HCT116 (cell line): Measurements from ENCODE around the gene ZBTB24. TPM values are rescaled to one million over a fixed set of nuclear protein-coding genes. Genes with fewer than 3 reads are reported as not detected.

Experiments
- ATAC-seq: fragments of 200-7000 bp; cut with Tn5 transposase; 2 replicates; pipeline ENCODE4 v1.9.1; 2020; ENCODE audit warnings: mild to moderate bottlenecking, moderate library complexity
- BruUV-seq: library from RNA; stranded (reverse); fragments of 400-500 nt; replicated peaks from 2 replicates; lab custom pipeline; 2021; lab: Mats Ljungman, UMichigan
- CTCF ChIA-PET: fragments of 300-600 bp; sonication (Branson Sonifier 250); formaldehyde crosslinking; loops from one replicate; lab custom pipeline; 2021; ENCODE audit warnings: antibody characterized with exemption; lab: Charles Lee
- POLR2A ChIA-PET: fragments of 300-600, 350-600 bp; sonication (Branson Sonifier 250); formaldehyde crosslinking; loops from one replicate; lab custom pipeline; 2021; ENCODE audit warnings: antibody characterized with exemption; lab: Charles Lee
- RAD21 ChIA-PET, 2 experiments: fragments of 300-600 bp; sonication (Branson Sonifier 250); formaldehyde crosslinking; loops; one replicate each; lab custom pipeline; 2023; ENCODE audit warnings: low total read pairs in 2 of 2; ENCODE audit not compliant: uncharacterized antibody in 2 of 2, unreplicated experiment in 2 of 2, low non-redundant PET in 1 of 2; lab: Charles Lee
- DNase-seq: peaks from one replicate; pipeline ENCODE4 v3.0.0-alpha.2; 2010; ENCODE audit warnings: low read depth, low spot score
- H2AFZ ChIP-seq: fragments of 200-600 bp; shearing (Covaris generic), sonication (generic); 2 replicates; pipeline ENCODE4 v1.6.1; 2017; ENCODE audit warnings: low read depth, mixed run types, mixed read lengths, antibody characterized with exemption, low read length; ENCODE audit not compliant: poor library complexity, severe bottlenecking
- H3K27ac ChIP-seq: 2 replicates; pipeline ENCODE4 v1.5.1; 2012; ENCODE audit warnings: low read depth, low read length
- H3K27me3 ChIP-seq: fragments of 200-600 bp; sonication (generic); 2 replicates; pipeline ENCODE4 v1.6.1; 2016; ENCODE audit warnings: mixed run types, low read length, mixed read lengths; ENCODE audit not compliant: insufficient read depth
- H3K36me3 ChIP-seq, 2 experiments: fragments of 200-500 bp in 1 of 2; fragments of 200-600 bp in 1 of 2; sonication (Bioruptor generic) in 1 of 2; sonication (generic) in 1 of 2; 2 replicates each; pipeline versions ENCODE4 v1.5.1 to v1.6.1; 2014 to 2016; ENCODE audit warnings: low read length in 2 of 2, inconsistent platforms in 1 of 2, mixed read lengths in 1 of 2, mixed run types in 1 of 2; ENCODE audit not compliant: insufficient read depth in 2 of 2, control insufficient read depth in 1 of 2
- H3K4me1 ChIP-seq, 2 experiments: fragments of 200-600 bp in 1 of 2; sonication (generic) in 1 of 2; 2 replicates each; pipeline versions ENCODE4 v1.5.1 to v1.6.1; 2012 to 2017; ENCODE audit warnings: low read length in 2 of 2, inconsistent platforms in 1 of 2, mild to moderate bottlenecking in 1 of 2, mixed read lengths in 1 of 2, mixed run types in 1 of 2, moderate library complexity in 1 of 2; ENCODE audit not compliant: insufficient read depth in 2 of 2, control insufficient read depth in 1 of 2
- H3K4me2 ChIP-seq: fragments of 200-600 bp; sonication (generic); 2 replicates; pipeline ENCODE4 v1.6.1; 2017; ENCODE audit warnings: mixed run types, low read length, mixed read lengths
- H3K4me3 ChIP-seq, 2 experiments: fragments of 200-600 bp in 1 of 2; sonication (generic) in 1 of 2; replicated peaks in 1 of 2; 2 replicates each; pipeline ENCODE4 v1.5.1; 2011 to 2016; ENCODE audit warnings: low read length in 2 of 2, control low read depth in 1 of 2, low read depth in 1 of 2, mild to moderate bottlenecking in 1 of 2, mixed read lengths in 1 of 2, mixed run types in 1 of 2
- H3K79me2 ChIP-seq: fragments of 200-600 bp; sonication (generic); 2 replicates; pipeline ENCODE4 v1.6.1; 2017; ENCODE audit warnings: mild to moderate bottlenecking, mixed run types, low read length, moderate library complexity, mixed read lengths; ENCODE audit not compliant: insufficient read depth
- H3K9ac ChIP-seq: fragments of 200-600 bp; sonication (generic); 2 replicates; pipeline ENCODE4 v1.6.1; 2016; ENCODE audit warnings: low read length, mixed read lengths
- H3K9me2 ChIP-seq: fragments of 200-600 bp; sonication (generic), shearing (Covaris generic); 2 replicates; pipeline ENCODE4 v1.6.1; 2017; ENCODE audit warnings: mixed run types, mild to moderate bottlenecking, moderate library complexity; ENCODE audit not compliant: insufficient read depth
- H3K9me3 ChIP-seq, 2 experiments: fragments of 200-500 bp in 1 of 2; fragments of 200-600 bp in 1 of 2; sonication (Bioruptor generic) in 1 of 2; sonication (generic) in 1 of 2; 2 replicates each; pipeline ENCODE4 v1.6.1; 2014 to 2017; ENCODE audit warnings: low read length in 2 of 2, mixed read lengths in 2 of 2, inconsistent platforms in 1 of 2, low read depth in 1 of 2, mild to moderate bottlenecking in 1 of 2, mixed run types in 1 of 2, moderate library complexity in 1 of 2; ENCODE audit not compliant: control insufficient read depth in 1 of 2, insufficient read depth in 1 of 2
- H4K20me1 ChIP-seq: fragments of 200-600 bp; sonication (generic), shearing (Covaris generic); 2 replicates; pipeline ENCODE4 v1.6.1; 2017; ENCODE audit warnings: mixed run types, mild to moderate bottlenecking, moderate library complexity; ENCODE audit not compliant: insufficient read depth
- CEBPB ChIP-seq: IDR thresholded peaks from 2 replicates; pipeline ENCODE4 v1.6.1; 2012; ENCODE audit warnings: low read depth
- EGR1 ChIP-seq: IDR thresholded peaks from 2 replicates; pipeline ENCODE4 v1.6.1; 2012; ENCODE audit warnings: low read depth
- ELF1 ChIP-seq: IDR thresholded peaks from 2 replicates; pipeline ENCODE4 v1.6.1; 2012; ENCODE audit warnings: low read depth, borderline replicate concordance
- EZH2 ChIP-seq: fragments of 200-600 bp; sonication (generic); IDR thresholded peaks from 2 replicates; pipeline ENCODE4 v1.6.1; 2017; ENCODE audit warnings: antibody characterized with exemption, mixed run types
- EZH2phosphoT487 ChIP-seq: fragments of 200-600 bp; IDR thresholded peaks from 2 replicates; pipeline ENCODE4 v1.6.1; 2018; ENCODE audit warnings: antibody characterized with exemption, borderline replicate concordance
- JUND ChIP-seq: IDR thresholded peaks from 2 replicates; pipeline ENCODE4 v1.6.1; 2012
- POLR2A ChIP-seq: IDR thresholded peaks from 2 replicates; pipeline ENCODE4 v1.7.0; 2011; ENCODE audit warnings: borderline replicate concordance; ENCODE audit not compliant: insufficient read depth, insufficient read length; ENCODE audit errors: extremely low read depth
- POLR2AphosphoS5 ChIP-seq: IDR thresholded peaks from 2 replicates; pipeline ENCODE4 v1.6.1; 2011; ENCODE audit warnings: mild to moderate bottlenecking, low read depth, low read length, moderate library complexity
- RAD21 ChIP-seq: IDR thresholded peaks from 2 replicates; pipeline ENCODE4 v1.6.1; 2012; ENCODE audit warnings: low read depth, mild to moderate bottlenecking
- SIN3A ChIP-seq: IDR thresholded peaks from 2 replicates; pipeline ENCODE4 v1.6.1; 2012; ENCODE audit warnings: low read depth
- SP1 ChIP-seq: IDR thresholded peaks from 2 replicates; pipeline ENCODE4 v1.6.1; 2012; ENCODE audit warnings: low read depth
- SRF ChIP-seq: IDR thresholded peaks from 2 replicates; pipeline ENCODE4 v1.6.1; 2012; ENCODE audit warnings: low read depth
- TCF7L2 ChIP-seq: IDR thresholded peaks from 2 replicates; pipeline ENCODE4 v1.7.0; 2011; ENCODE audit warnings: borderline replicate concordance, inconsistent platforms; ENCODE audit not compliant: insufficient read depth, insufficient read length; ENCODE audit errors: extremely low read depth
- ZFX ChIP-seq: fragments of 450-650 bp; IDR thresholded peaks from 2 replicates; pipeline ENCODE4 v1.6.1; 2017
- ZNF274 ChIP-seq: fragments of 200-500 bp; sonication (Bioruptor generic); IDR thresholded peaks from 2 replicates; pipeline ENCODE4 v1.6.1; 2014; ENCODE audit warnings: mild to moderate bottlenecking, low read depth, low read length, inconsistent platforms
- intact Hi-C: fragments of 100-400 bp; cut with micrococcal nuclease; formaldehyde crosslinking; loops from 2 replicates; pipeline ENCODE4 v1.10.0; 2022
- total RNA-seq: library from RNA; stranded (reverse); gene quantifications from one replicate; pipeline ENCODE4 v1.2.1, GENCODE V29; 2021; ENCODE audit not compliant: unreplicated experiment
- TF ChIP-seq, protein P1 (sequence below): IDR thresholded peaks from 2 replicates; pipeline ENCODE4 v1.6.1; 2012
- TF ChIP-seq, protein P2 (sequence below): IDR thresholded peaks from 2 replicates; pipeline ENCODE4 v1.6.1; 2012; ENCODE audit warnings: low read depth
- TF ChIP-seq, protein P3 (sequence below): IDR thresholded peaks from 2 replicates; pipeline ENCODE4 v1.6.1; 2011; ENCODE audit warnings: mild to moderate bottlenecking, low read length, moderate library complexity; ENCODE audit not compliant: insufficient replicate concordance; ENCODE audit errors: extremely low read depth
- TF ChIP-seq, protein P4 (sequence below), 3 experiments: fragments of 200-600 bp in 1 of 3; sonication (generic) in 1 of 3; IDR thresholded peaks in 2 of 3; conservative IDR thresholded peaks in 1 of 3; 2 replicates each; pipeline ENCODE4 v1.5.1; 2012 to 2017; ENCODE audit warnings: low read depth in 2 of 3, low read length in 2 of 3, antibody characterized with exemption in 1 of 3, borderline replicate concordance in 1 of 3, control low read depth in 1 of 3, mild to moderate bottlenecking in 1 of 3, mixed read lengths in 1 of 3, mixed run types in 1 of 3, moderate library complexity in 1 of 3; ENCODE audit not compliant: insufficient read depth in 1 of 3

The ZBTB24 gene
- total RNA-seq, 1 experiment from 2014 or later = 11.3 TPM

DNA sequence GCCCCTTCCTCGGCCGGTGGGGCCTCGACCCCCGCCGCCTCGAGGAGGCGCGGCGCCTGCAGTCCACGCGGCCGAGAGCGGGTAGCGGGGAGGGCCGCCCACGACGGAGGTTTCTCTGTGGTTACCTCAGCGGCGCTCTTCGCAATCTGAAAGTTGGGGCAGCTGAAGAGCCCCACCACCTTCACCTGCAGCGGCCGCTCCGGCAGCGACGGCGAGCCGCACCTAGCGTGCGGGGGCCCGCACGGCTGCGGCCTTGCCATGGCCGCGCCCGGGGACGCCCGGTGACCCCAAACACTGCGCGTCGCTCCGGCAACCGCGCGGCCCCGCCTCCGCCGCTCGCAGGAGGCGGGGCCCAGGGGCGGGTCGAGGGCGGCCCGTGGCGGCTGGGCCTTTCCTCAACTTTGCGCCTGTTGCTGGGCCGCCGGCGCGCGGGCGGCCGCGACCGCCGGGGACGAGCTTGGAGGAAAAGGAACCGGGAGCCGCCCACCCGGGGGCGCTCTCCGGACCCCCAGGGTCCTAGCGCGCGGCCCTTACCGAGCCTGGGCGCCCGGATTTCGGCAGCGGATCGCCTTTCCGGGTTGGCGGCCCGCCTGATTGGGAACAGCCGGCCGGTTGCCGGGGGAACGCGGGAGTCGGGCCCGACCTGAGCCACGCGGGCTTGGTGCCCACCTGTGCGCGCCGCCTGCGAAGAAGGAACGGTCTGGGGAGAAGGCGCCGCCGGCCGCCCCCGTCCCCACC is 42.5 kb downstream of the ZBTB24 start, which contains the start of the genes PPIL6 and SMPD2:
PPIL6 (minus strand) TSS at position 298 of the 738 bp plus-strand sequence; CDS start at position 260, 38 bp downstream.
SMPD2 (plus strand) TSS at position 394 of the 738 bp plus-strand sequence. CDS start 398 bp downstream, outside the sequence.
- CTCF ChIA-PET = interaction anchor here (1.6 to 2.2 kb wide), 3 partner anchors 12 to 253 kb away, joined by 3 to 13 read pairs (median 4); no protein-coding TSS in a partner anchor
- TF ChIP-seq JUND = no peak
- peak; percentile 69 for TF ChIP-seq POLR2AphosphoS5
- no peak; the same call in 1 of the 2 replicates for TF ChIP-seq ELF1
- no peak for TF ChIP-seq EZH2
- TF ChIP-seq SRF = no peak; the same call in 1 of the 2 replicates
- TF ChIP-seq EGR1 = peak; percentile 90
- TF ChIP-seq ZNF274 = no peak
- no peak for TF ChIP-seq POLR2A
- no peak for TF ChIP-seq TCF7L2
- peak; percentile 26; the same call in 1 of the 2 replicates for TF ChIP-seq RAD21
- TF ChIP-seq, protein P1, sequence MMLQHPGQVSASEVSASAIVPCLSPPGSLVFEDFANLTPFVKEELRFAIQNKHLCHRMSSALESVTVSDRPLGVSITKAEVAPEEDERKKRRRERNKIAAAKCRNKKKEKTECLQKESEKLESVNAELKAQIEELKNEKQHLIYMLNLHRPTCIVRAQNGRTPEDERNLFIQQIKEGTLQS = no peak
- TF ChIP-seq, protein P2, sequence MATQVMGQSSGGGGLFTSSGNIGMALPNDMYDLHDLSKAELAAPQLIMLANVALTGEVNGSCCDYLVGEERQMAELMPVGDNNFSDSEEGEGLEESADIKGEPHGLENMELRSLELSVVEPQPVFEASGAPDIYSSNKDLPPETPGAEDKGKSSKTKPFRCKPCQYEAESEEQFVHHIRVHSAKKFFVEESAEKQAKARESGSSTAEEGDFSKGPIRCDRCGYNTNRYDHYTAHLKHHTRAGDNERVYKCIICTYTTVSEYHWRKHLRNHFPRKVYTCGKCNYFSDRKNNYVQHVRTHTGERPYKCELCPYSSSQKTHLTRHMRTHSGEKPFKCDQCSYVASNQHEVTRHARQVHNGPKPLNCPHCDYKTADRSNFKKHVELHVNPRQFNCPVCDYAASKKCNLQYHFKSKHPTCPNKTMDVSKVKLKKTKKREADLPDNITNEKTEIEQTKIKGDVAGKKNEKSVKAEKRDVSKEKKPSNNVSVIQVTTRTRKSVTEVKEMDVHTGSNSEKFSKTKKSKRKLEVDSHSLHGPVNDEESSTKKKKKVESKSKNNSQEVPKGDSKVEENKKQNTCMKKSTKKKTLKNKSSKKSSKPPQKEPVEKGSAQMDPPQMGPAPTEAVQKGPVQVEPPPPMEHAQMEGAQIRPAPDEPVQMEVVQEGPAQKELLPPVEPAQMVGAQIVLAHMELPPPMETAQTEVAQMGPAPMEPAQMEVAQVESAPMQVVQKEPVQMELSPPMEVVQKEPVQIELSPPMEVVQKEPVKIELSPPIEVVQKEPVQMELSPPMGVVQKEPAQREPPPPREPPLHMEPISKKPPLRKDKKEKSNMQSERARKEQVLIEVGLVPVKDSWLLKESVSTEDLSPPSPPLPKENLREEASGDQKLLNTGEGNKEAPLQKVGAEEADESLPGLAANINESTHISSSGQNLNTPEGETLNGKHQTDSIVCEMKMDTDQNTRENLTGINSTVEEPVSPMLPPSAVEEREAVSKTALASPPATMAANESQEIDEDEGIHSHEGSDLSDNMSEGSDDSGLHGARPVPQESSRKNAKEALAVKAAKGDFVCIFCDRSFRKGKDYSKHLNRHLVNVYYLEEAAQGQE = no peak
- no peak for TF ChIP-seq CEBPB
- TF ChIP-seq, protein P3, sequence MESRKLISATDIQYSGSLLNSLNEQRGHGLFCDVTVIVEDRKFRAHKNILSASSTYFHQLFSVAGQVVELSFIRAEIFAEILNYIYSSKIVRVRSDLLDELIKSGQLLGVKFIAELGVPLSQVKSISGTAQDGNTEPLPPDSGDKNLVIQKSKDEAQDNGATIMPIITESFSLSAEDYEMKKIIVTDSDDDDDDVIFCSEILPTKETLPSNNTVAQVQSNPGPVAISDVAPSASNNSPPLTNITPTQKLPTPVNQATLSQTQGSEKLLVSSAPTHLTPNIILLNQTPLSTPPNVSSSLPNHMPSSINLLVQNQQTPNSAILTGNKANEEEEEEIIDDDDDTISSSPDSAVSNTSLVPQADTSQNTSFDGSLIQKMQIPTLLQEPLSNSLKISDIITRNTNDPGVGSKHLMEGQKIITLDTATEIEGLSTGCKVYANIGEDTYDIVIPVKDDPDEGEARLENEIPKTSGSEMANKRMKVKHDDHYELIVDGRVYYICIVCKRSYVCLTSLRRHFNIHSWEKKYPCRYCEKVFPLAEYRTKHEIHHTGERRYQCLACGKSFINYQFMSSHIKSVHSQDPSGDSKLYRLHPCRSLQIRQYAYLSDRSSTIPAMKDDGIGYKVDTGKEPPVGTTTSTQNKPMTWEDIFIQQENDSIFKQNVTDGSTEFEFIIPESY = no peak
- TF ChIP-seq, protein P4, sequence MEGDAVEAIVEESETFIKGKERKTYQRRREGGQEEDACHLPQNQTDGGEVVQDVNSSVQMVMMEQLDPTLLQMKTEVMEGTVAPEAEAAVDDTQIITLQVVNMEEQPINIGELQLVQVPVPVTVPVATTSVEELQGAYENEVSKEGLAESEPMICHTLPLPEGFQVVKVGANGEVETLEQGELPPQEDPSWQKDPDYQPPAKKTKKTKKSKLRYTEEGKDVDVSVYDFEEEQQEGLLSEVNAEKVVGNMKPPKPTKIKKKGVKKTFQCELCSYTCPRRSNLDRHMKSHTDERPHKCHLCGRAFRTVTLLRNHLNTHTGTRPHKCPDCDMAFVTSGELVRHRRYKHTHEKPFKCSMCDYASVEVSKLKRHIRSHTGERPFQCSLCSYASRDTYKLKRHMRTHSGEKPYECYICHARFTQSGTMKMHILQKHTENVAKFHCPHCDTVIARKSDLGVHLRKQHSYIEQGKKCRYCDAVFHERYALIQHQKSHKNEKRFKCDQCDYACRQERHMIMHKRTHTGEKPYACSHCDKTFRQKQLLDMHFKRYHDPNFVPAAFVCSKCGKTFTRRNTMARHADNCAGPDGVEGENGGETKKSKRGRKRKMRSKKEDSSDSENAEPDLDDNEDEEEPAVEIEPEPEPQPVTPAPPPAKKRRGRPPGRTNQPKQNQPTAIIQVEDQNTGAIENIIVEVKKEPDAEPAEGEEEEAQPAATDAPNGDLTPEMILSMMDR (IDR thresholded peaks at IDR 0.05 in 2 of 3, conservative IDR thresholded peaks at IDR 0.05 in 1 of 3; ENCODE audit: borderline replicate concordance in 1 of 3, insufficient read depth in 1 of 3, low read depth in 2 of 3, low read length in 2 of 3) = peak in 2 of 3 experiments; percentile 8 to 26; a peak in 1 of 6 replicates
- TF ChIP-seq ZFX = peak; percentile 91
- peak; percentile 77 for TF ChIP-seq SIN3A
- TF ChIP-seq SP1 = peak; percentile 54
- TF ChIP-seq EZH2phosphoT487 = no peak

More for the DNA sequence above, 42.5 kb downstream of the ZBTB24 start, which contains the start of the genes PPIL6 and SMPD2:
- peak; percentile 70 for DNase-seq
- POLR2A ChIA-PET = interaction anchor here (1.0 to 1.6 kb wide), 2 partner anchors 13 to 15 kb away, joined by 5 read pairs; partner anchors contain the start of gene MICAL1
- Histone ChIP-seq H3K27ac (peak within 1 kb of the TSS; percentile 80), H3K4me2 (peak within 1 kb of the TSS; percentile 87), H3K9me2 (no peaks in the 10 kb centered on the region), H3K9ac (peak within 1 kb of the TSS; percentile 97), H3K36me3 (peaks cover 0 to 6% of the 10 kb centered on the region in 2 experiments; a peak in 2 of 4 replicates), H2AFZ (peak within 1 kb of the TSS; percentile 45), H3K4me3 (peak within 1 kb of the TSS; percentile 87 to 90), H3K4me1 (peaks cover 9 to 21% of the 10 kb centered on the region in 2 experiments), H3K79me2 (peaks cover 14% of the 10 kb centered on the region), H3K27me3 (no peaks in the 10 kb centered on the region), H3K9me3 (no peaks in the 10 kb centered on the region), H4K20me1 (no peaks in the 10 kb centered on the region)
- BruUV-seq = no TSS peak
- RAD21 ChIA-PET = no interaction called here
- intact Hi-C loops = loop anchor here (5.0 kb wide), 1 partner anchor 253 kb away; no protein-coding TSS in a partner anchor
- ATAC-seq = peak; percentile 87
